Smooth muscle cell (in vitro differentiated cells): ENCODE results near the gene CBX8. TPM values are rescaled to one million over a fixed set of nuclear protein-coding genes. Genes with fewer than 3 reads are reported as not detected.

Experiments
- DNase-seq: peaks from one replicate; lab custom pipeline; 2025; ENCODE audit not compliant: unreplicated experiment; lab: John Stamatoyannopoulos, UW
- H2AFZ ChIP-seq: fragments of 200-600 bp; sonication (generic); 2 replicates; pipeline ENCODE4 v1.6.0; 2016; ENCODE audit warnings: antibody characterized with exemption, low read depth, mild to moderate bottlenecking
- H3F3A ChIP-seq: fragments of 200-600 bp; sonication (generic); 2 replicates; pipeline ENCODE4 v1.6.0; 2017; ENCODE audit warnings: antibody characterized with exemption, low read depth
- H3K27ac ChIP-seq: fragments of 200-600 bp; sonication (generic); 2 replicates; pipeline ENCODE4 v1.5.1; 2016; ENCODE audit warnings: low read depth, mild to moderate bottlenecking
- H3K27me3 ChIP-seq: fragments of 200-600 bp; sonication (generic); 2 replicates; pipeline ENCODE4 v1.6.1; 2016; ENCODE audit warnings: low read depth, mild to moderate bottlenecking
- H3K36me3 ChIP-seq: fragments of 200-600 bp; sonication (generic); 2 replicates; pipeline ENCODE4 v1.5.1; 2016; ENCODE audit warnings: low read depth
- H3K4me1 ChIP-seq: fragments of 200-600 bp; sonication (generic); 2 replicates; pipeline ENCODE4 v1.5.1; 2016; ENCODE audit warnings: low read depth
- H3K4me2 ChIP-seq: fragments of 200-600 bp; sonication (generic); 2 replicates; pipeline ENCODE4 v1.6.0; 2016; ENCODE audit warnings: mild to moderate bottlenecking
- H3K4me3 ChIP-seq: fragments of 200-600 bp; sonication (generic); 2 replicates; pipeline ENCODE4 v1.5.1; 2016; ENCODE audit warnings: mild to moderate bottlenecking
- H3K79me2 ChIP-seq: fragments of 200-600 bp; sonication (generic); 2 replicates; pipeline ENCODE4 v1.6.0; 2016; ENCODE audit warnings: low read depth, mild to moderate bottlenecking
- H3K9ac ChIP-seq: fragments of 200-600 bp; sonication (generic); 2 replicates; pipeline ENCODE4 v1.6.0; 2016; ENCODE audit warnings: low read depth
- H3K9me3 ChIP-seq: fragments of 200-600 bp; sonication (generic); replicated peaks from 2 replicates; pipeline ENCODE4 v1.5.1; 2016; ENCODE audit warnings: low read depth
- H4K20me1 ChIP-seq: fragments of 200-600 bp; sonication (generic); 2 replicates; pipeline ENCODE4 v1.6.0; 2016; ENCODE audit warnings: low read depth
- CTCF ChIP-seq: fragments of 200-600 bp; sonication (generic); IDR thresholded peaks from 2 replicates; pipeline ENCODE4 v1.5.1; 2017; ENCODE audit warnings: borderline replicate concordance, mild to moderate bottlenecking, antibody characterized with exemption; ENCODE audit not compliant: insufficient read depth, poor library complexity, severe bottlenecking
- WGBS: methylation state at CpG from one replicate; pipeline ENCODE4 v1.1.7; 2016; ENCODE audit warnings: low lambda C conversion rate; 5-methylcytosine and 5-hydroxymethylcytosine counted together
- polyA plus RNA-seq: library from polyadenylated mRNA; unstranded; fragments of >200 nt; fragmentation: Nextera tagmentation; extraction: Ambion mirVana; gene quantifications from 2 replicates; pipeline ENCODE4 v1.2.1, GENCODE V29; 2016
- total RNA-seq: library from RNA; depleted of rRNA; stranded (reverse); fragments of >200 nt; gene quantifications from 2 replicates; pipeline ENCODE4 v1.2.3, GENCODE V29; 2014

The CBX8 gene
- total and polyA plus RNA-seq, 2 experiments from 2014 or later, result 2.6 to 4.3 TPM

- Histone ChIP-seq H3K4me2 (no peak overlapping the region), H4K20me1 (no peaks in the 10 kb centered on the region), H3K9ac (no peak overlapping the region), H3K9me3 (no peaks in the 10 kb centered on the region), H3K4me1 (no peaks in the 10 kb centered on the region), H3K27me3 (peaks cover 3% of the 10 kb centered on the region), H3K4me3 (no peak overlapping the region), H3K36me3 (no peaks in the 10 kb centered on the region), H3K79me2 (no peaks in the 10 kb centered on the region), H3K27ac (no peak overlapping the region), H2AFZ (no peak overlapping the region), H3F3A (no peaks in the 10 kb centered on the region)
- DNase-seq, result no peak
- 92% methylated on average over 21 of the region's 21 CpGs for WGBS
- TF ChIP-seq CTCF, result no peak
Observed at GRCh38 chr17:79760197-79760906, 36.5 kb downstream of the CBX8 start.

GRCh38 chr17:79758271-79758670 lies 38.6 kb downstream of the CBX8 start:
- Histone ChIP-seq H3K27me3 (peaks cover 10% of the 10 kb centered on the region), H3K9ac (no peak overlapping the region), H3K36me3 (no peaks in the 10 kb centered on the region), H3K4me2 (no peak overlapping the region), H4K20me1 (no peaks in the 10 kb centered on the region), H3K4me1 (no peaks in the 10 kb centered on the region), H3F3A (no peaks in the 10 kb centered on the region), H3K9me3 (no peaks in the 10 kb centered on the region), H3K4me3 (no peak overlapping the region), H2AFZ (no peak overlapping the region), H3K27ac (no peak overlapping the region), H3K79me2 (no peaks in the 10 kb centered on the region)
- DNase-seq, result no peak
- no peak for TF ChIP-seq CTCF
- WGBS, result 93% methylated on average over 6 of the region's 6 CpGs

GRCh38 chr17:79757140-79757745 lies 39.6 kb downstream of the CBX8 start:
- DNase-seq, result no peak
- Histone ChIP-seq H3K27ac (no peak overlapping the region), H3K4me1 (no peaks in the 10 kb centered on the region), H4K20me1 (no peaks in the 10 kb centered on the region), H3K79me2 (no peaks in the 10 kb centered on the region), H3K27me3 (peaks cover 11% of the 10 kb centered on the region), H2AFZ (no peak overlapping the region), H3K9me3 (no peaks in the 10 kb centered on the region), H3K9ac (no peak overlapping the region), H3F3A (no peaks in the 10 kb centered on the region), H3K36me3 (no peaks in the 10 kb centered on the region), H3K4me3 (no peak overlapping the region), H3K4me2 (no peak overlapping the region)
- 91% methylated on average over 10 of the region's 15 CpGs for WGBS
- TF ChIP-seq CTCF, result no peak
